ENCODE measurements around the gene ATP5PD. TPM values are rescaled to one million over a fixed set of nuclear protein-coding genes. Genes with fewer than 3 reads are reported as not detected.

The ATP5PD gene
- total RNA-seq (100 to 1,000 TPM; 123 to 145 TPM), total RNA-seq (57.5 to 119 reads per million in 2 donors)

- Mint-ChIP-seq H3K27ac (peak within 1 kb of the TSS; percentile 94), H3K36me3 (ENCODE audit: low read depth) (peaks cover 2% of the 10 kb centered on the region), H3K4me1 (peaks cover 29% of the 10 kb centered on the region), H3K27me3 (no peaks in the 10 kb centered on the region), H3K4me3 (peak within 1 kb of the TSS; percentile 98)
- peak; percentile 96 for ATAC-seq
- no peaks in the 10 kb centered on the region for H3K9me3 ChIP-seq (ENCODE audit: control insufficient read depth, low read length, poor library complexity, severe bottlenecking)
- DNase-seq: peak; percentile 86 to 91 (median 91)
Measured at GRCh38 chr17:75046407-75047289, at the start of gene ATP5PD, which contains the start of gene KCTD2. ATP5PD (minus strand) TSS chr17:75046969; CDS start chr17:75042650, 4,319 bp downstream. KCTD2 (plus strand) TSS chr17:75047225; CDS start chr17:75047251, 26 bp downstream.

- no peak for DNase-seq
- peak; percentile 40 for ATAC-seq
- Mint-ChIP-seq H3K36me3 (ENCODE audit: low read depth) (peaks cover 5% of the 10 kb centered on the region), H3K27ac (peak overlapping the region; percentile 83), H3K4me3 (no peak overlapping the region), H3K27me3 (no peaks in the 10 kb centered on the region), H3K4me1 (peaks cover 16% of the 10 kb centered on the region)
- H3K9me3 ChIP-seq (ENCODE audit: control insufficient read depth, low read length, poor library complexity, severe bottlenecking): no peaks in the 10 kb centered on the region
Measured at GRCh38 chr17:75096082-75096625, 49.4 kb upstream of the ATP5PD start.

DNA sequence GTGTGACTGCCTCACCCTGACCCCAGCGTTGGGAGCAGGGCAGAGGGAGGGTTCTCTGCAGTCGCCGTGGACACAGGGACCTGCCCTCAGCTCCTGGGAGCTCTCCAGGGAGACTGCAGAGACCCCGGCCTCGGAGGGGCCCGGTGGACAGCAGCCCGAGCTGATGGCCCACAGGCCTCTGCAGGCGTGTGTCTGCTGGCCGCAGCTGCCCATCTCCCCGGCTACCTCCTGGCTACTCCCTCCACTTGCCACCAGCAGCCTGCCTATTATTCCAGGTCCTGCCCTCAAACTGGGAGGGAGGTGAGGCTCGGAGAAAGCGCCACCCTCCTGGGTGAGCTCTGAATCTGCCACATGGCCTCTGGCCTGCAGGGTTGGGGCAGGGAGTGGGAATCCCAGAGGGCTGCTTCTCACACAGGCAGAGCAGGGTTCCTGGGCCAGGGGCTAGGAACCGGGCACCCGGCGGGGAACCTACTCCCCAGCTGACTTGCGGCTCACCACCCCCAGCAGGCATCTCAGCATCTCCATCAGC is 48.2 kb upstream of the ATP5PD start:
- Mint-ChIP-seq H3K27me3 (no peaks in the 10 kb centered on the region), H3K4me1 (peaks cover 25% of the 10 kb centered on the region), H3K36me3 (ENCODE audit: low read depth) (peaks cover 5% of the 10 kb centered on the region), H3K27ac (no peak overlapping the region), H3K4me3 (no peak overlapping the region)
- DNase-seq: no peak
- no peaks in the 10 kb centered on the region for H3K9me3 ChIP-seq (ENCODE audit: control insufficient read depth, low read length, poor library complexity, severe bottlenecking)
- no peak for ATAC-seq

DNA sequence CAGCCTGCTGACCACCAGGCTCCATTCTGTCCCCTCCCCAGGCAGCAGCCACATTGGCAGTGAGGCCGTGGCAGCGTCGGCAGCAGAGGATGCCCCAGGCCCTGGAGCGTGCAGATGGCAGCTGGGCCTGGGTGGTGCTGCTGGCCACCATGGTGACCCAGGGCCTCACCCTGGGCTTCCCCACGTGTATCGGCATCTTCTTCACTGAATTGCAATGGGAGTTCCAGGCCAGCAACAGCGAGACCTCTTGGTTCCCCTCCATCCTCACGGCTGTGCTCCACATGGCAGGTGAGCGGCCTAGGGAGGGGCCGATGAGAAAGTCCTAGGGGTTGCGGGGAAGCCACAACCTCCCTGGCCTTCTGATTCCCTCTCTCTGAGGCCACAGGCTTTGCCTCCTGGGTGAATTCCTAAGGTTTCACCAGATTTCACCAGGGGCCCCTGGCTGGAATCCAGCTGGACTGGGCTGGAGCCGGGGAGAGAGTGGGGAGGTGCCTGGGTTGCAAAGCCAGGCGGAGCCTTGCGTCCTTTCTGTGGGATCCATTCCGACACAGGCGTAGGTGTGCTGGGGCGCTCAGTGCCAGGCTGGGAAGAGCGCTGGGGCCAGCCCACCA is 46.9 kb upstream of the ATP5PD start:
- Mint-ChIP-seq H3K27ac (no peak overlapping the region), H3K36me3 (ENCODE audit: low read depth) (peaks cover 5% of the 10 kb centered on the region), H3K4me1 (peaks cover 35% of the 10 kb centered on the region), H3K27me3 (no peaks in the 10 kb centered on the region), H3K4me3 (no peak overlapping the region)
- DNase-seq (no peak), ATAC-seq (no peak)
- no peaks in the 10 kb centered on the region for H3K9me3 ChIP-seq (ENCODE audit: control insufficient read depth, low read length, poor library complexity, severe bottlenecking)

DNA sequence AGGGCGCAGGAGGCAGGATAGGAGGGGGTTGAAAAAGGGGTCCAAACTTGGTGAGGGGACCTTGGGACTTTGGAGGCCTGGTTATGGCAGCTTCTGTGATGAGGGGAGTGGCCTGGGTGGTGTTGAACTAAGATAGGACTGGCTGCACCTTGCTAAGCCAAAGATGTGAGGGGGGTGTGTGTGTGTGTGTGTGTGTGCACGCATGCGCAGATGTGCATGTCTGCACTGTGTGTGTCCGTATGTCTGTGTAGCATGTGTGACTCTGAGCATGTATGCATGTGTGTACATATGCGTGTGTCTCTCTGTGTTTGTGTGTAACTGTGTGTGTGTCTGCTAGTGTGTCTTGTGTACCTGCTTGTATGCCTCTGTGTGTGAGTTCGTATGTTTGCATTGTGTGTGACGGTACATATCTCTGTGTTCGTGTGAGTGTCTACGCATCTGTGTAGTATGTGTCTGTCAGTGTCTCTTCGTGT is 45.1 kb upstream of the ATP5PD start:
- peak overlapping the region; percentile 77 for H3K27ac Mint-ChIP-seq
- ATAC-seq (no peak), DNase-seq (no peak)
- H3K4me1 Mint-ChIP-seq: peaks cover 43% of the 10 kb centered on the region
- H3K4me3 Mint-ChIP-seq: no peak overlapping the region
- H3K9me3 ChIP-seq (ENCODE audit: control insufficient read depth, low read length, poor library complexity, severe bottlenecking): no peaks in the 10 kb centered on the region
- peaks cover 2% of the 10 kb centered on the region for H3K36me3 Mint-ChIP-seq (ENCODE audit: low read depth)
- H3K27me3 Mint-ChIP-seq: no peaks in the 10 kb centered on the region

DNA sequence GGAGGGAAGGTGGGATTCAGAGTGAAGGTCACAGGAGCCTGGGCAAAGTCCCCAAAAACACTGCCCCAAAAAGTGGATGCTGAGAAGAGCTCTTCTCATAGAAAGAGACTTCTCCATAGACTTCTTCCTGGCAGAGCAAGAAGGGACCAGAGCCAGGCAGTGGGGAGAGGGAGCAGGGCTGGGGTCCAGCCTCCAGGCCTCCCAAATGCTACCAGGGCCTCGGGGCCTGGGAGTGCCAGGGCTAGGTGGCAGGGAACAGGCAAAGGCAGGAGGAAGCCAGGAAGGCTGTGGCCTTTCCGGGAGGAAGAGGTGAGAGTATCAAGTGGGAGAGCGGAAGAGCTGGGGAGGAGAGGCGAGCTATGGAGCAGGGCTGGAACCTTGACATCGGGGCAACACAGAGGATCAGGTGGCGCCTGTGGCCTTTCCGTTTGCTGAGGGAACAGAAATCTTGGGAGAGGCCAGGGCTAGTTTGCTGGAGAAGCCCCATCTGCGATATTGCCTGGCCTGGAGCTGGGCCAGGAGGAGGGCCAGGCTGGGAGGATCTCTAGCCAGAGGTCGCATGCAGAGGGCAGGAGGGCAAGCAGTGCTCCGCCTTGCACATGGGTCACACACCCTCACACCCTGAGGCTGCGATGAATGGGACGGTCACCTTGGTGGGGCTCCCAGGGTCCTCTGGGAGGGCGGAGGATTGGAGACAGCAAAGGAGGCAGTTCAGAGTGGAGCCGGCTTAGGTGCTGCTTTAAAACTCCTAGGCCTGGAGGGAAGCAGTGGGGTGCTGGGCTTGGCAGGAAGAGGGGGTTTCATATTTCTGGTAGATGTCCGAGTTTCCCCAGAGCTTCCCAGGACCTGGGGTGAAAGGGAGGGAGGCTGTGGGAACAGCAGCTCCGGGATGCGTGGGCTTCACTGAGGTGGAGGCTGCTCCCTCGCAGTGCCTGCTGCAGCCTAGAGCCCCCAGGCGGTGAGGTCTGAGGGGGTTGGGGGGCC is 44.4 kb upstream of the ATP5PD start:
- Mint-ChIP-seq H3K4me3 (peak overlapping the region; percentile 58), H3K27ac (peak overlapping the region; percentile 77), H3K4me1 (peaks cover 48% of the 10 kb centered on the region), H3K27me3 (no peaks in the 10 kb centered on the region), H3K36me3 (ENCODE audit: low read depth) (peaks cover 2% of the 10 kb centered on the region)
- ATAC-seq (no peak), DNase-seq (no peak)
- no peaks in the 10 kb centered on the region for H3K9me3 ChIP-seq (ENCODE audit: control insufficient read depth, low read length, poor library complexity, severe bottlenecking)

GRCh38 chr17:75088465-75089417 is 42.0 kb upstream of the ATP5PD start:
- Mint-ChIP-seq H3K27ac (peak overlapping the region; percentile 90), H3K27me3 (no peaks in the 10 kb centered on the region), H3K4me1 (peaks cover 54% of the 10 kb centered on the region), H3K36me3 (ENCODE audit: low read depth) (peaks cover 2% of the 10 kb centered on the region), H3K4me3 (peak overlapping the region; percentile 89)
- H3K9me3 ChIP-seq (ENCODE audit: control insufficient read depth, low read length, poor library complexity, severe bottlenecking): no peaks in the 10 kb centered on the region
- no peak for DNase-seq
- ATAC-seq: peak; percentile 12

GRCh38 chr17:75087558-75088453 is 41.0 kb upstream of the ATP5PD start, which contains the start of gene SLC16A5:
SLC16A5 (plus strand) TSS chr17:75087954; CDS start chr17:75093637, 5,683 bp downstream.
- no peaks in the 10 kb centered on the region for H3K27me3 Mint-ChIP-seq
- no peaks in the 10 kb centered on the region for H3K9me3 ChIP-seq (ENCODE audit: control insufficient read depth, low read length, poor library complexity, severe bottlenecking)
- H3K27ac Mint-ChIP-seq: peak within 1 kb of the TSS; percentile 71
- peak in 2 of 3 donors; percentile 27 to 29 for DNase-seq
- H3K36me3 Mint-ChIP-seq (ENCODE audit: low read depth): peaks cover 2% of the 10 kb centered on the region
- peak; percentile 74 for ATAC-seq
- H3K4me1 Mint-ChIP-seq: peaks cover 54% of the 10 kb centered on the region
- H3K4me3 Mint-ChIP-seq: peak within 1 kb of the TSS; percentile 89

- peaks cover 51% of the 10 kb centered on the region for H3K4me1 Mint-ChIP-seq
- H3K36me3 Mint-ChIP-seq (ENCODE audit: low read depth): no peaks in the 10 kb centered on the region
Measured at GRCh38 chr17:75087182-75087557, 40.4 kb upstream of the ATP5PD start.

DNA sequence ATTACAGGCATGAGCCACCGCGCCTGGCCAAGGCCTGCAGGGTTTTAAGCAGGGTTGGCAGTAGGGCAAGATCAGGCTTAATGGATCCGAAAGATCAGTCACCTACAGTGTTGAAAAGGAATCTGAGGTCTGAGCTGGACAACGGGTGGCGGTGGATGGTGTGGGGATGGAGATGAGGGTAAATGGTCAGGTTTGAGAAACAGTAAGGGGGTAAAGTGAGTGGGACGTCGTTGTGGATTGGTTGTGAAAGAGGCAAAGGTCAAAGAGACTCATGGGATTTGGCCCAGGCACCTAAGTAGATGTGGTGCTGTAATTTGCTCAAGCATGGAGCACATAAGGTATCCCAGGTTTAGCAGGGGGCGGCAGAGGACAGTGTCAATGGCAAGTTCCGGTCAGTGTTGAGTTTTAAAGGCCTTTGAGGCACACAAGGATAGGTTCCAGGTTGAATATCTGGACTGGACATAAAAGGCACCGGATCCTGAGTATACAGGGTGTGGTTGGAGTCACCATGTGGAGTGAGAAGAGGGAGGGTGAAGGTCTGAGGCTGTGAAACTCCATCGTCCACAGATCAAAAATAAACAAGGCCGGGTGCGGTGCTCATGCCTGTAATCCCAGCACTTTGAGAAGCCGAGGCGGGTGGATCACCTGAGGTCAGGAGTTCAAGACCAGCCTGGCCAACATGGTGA is 39.9 kb upstream of the ATP5PD start:
- H3K27ac Mint-ChIP-seq: peak overlapping the region; percentile 71
- no peaks in the 10 kb centered on the region for H3K9me3 ChIP-seq (ENCODE audit: control insufficient read depth, low read length, poor library complexity, severe bottlenecking)
- no peaks in the 10 kb centered on the region for H3K36me3 Mint-ChIP-seq (ENCODE audit: low read depth)
- peaks cover 48% of the 10 kb centered on the region for H3K4me1 Mint-ChIP-seq
- no peaks in the 10 kb centered on the region for H3K27me3 Mint-ChIP-seq
- ATAC-seq (no peak), DNase-seq (no peak)
- H3K4me3 Mint-ChIP-seq: peak overlapping the region; percentile 89

More at GRCh38 chr17:75087182-75087557, 40.4 kb upstream of the ATP5PD start:
- ATAC-seq (peak; percentile 7), DNase-seq (no peak)
- H3K27ac Mint-ChIP-seq: peak overlapping the region; percentile 71
- H3K9me3 ChIP-seq (ENCODE audit: control insufficient read depth, low read length, poor library complexity, severe bottlenecking): no peaks in the 10 kb centered on the region
- no peaks in the 10 kb centered on the region for H3K27me3 Mint-ChIP-seq
- H3K4me3 Mint-ChIP-seq: peak overlapping the region; percentile 89
